Measurements from ENCODE around the gene MED15. TPM values are rescaled to one million over a fixed set of nuclear protein-coding genes. Genes with fewer than 3 reads are reported as not detected.
A peak's percentile ranks its signal among the peaks of the same experiment; 100 is the strongest.

MED15 gene
- total RNA-seq, 1 donor, result 36.9 TPM

DNA sequence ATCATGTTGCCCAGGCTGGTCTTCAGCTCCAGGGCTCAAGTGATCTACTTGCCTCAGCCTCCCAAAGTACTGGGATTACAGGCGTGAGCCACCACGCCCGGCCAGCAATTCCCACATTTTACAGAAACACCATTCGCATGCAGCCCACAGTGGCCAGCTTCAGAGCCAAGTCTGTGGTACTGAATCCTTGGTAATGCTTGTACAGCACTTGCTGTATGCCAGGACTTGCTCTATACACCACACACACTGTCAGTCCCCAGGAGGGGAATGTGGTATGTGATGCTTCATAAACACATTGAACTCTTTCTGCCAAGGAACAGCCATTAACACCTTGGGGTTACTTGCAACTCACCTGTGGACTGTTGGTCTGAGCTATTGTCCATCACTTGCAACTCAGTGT, 119.4 kb downstream of the MED15 start:
- Histone ChIP-seq H4K20me1 (ENCODE audit: insufficient read depth, low read length) (no peaks in the 10 kb centered on the region), H3K4me2 (ENCODE audit: insufficient read depth, low read length) (no peak overlapping the region), H2AFZ (ENCODE audit: low read length) (no peak overlapping the region), H3K79me2 (ENCODE audit: insufficient read depth, low read length) (no peaks in the 10 kb centered on the region), H3K27ac (ENCODE audit: low read depth, low read length) (no peak overlapping the region), H3K27me3 (ENCODE audit: insufficient read depth, low read length) (peaks cover 24% of the 10 kb centered on the region), H3K36me3 (ENCODE audit: insufficient read depth, low read length) (no peaks in the 10 kb centered on the region), H3K4me1 (ENCODE audit: insufficient read depth, low read length) (no peaks in the 10 kb centered on the region), H3K4me3 (ENCODE audit: insufficient read depth, low read length) (no peak overlapping the region), H3K9me3 (ENCODE audit: low read depth, low read length) (no peaks in the 10 kb centered on the region)
- TF ChIP-seq, protein P1, sequence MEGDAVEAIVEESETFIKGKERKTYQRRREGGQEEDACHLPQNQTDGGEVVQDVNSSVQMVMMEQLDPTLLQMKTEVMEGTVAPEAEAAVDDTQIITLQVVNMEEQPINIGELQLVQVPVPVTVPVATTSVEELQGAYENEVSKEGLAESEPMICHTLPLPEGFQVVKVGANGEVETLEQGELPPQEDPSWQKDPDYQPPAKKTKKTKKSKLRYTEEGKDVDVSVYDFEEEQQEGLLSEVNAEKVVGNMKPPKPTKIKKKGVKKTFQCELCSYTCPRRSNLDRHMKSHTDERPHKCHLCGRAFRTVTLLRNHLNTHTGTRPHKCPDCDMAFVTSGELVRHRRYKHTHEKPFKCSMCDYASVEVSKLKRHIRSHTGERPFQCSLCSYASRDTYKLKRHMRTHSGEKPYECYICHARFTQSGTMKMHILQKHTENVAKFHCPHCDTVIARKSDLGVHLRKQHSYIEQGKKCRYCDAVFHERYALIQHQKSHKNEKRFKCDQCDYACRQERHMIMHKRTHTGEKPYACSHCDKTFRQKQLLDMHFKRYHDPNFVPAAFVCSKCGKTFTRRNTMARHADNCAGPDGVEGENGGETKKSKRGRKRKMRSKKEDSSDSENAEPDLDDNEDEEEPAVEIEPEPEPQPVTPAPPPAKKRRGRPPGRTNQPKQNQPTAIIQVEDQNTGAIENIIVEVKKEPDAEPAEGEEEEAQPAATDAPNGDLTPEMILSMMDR (IDR thresholded peaks at IDR 0.05; ENCODE audit: extremely low read depth, low read depth, low read length), result no peak
- DNase-seq (ENCODE audit: insufficient read length, low spot score, missing footprints), result no peak

DNA sequence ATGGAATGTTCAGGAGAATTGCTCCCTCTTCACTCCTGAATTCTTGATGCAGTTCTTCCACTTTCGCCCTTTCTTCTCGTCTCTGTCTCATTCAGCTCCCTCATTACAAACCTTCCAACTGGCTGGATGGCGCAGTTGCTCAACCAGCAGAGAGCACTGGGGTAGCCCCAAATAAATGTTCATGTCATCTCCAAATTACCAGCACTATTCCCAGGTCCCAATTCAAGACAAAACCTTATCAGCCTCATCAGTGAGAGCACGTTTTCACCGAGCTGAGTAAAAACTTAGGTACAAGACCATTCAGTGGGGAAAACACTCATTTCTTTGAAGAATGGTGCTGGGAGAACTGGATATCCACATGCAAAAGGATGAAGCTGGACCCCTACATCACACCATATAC, 120.0 kb downstream of the MED15 start:
- H2AFZ ChIP-seq (ENCODE audit: low read length), result no peak overlapping the region
- no peak overlapping the region for H3K4me3 ChIP-seq (ENCODE audit: insufficient read depth, low read length)
- TF ChIP-seq, protein P1 (IDR thresholded peaks at IDR 0.05; ENCODE audit: extremely low read depth, low read depth, low read length), result no peak
- no peaks in the 10 kb centered on the region for H3K4me1 ChIP-seq (ENCODE audit: insufficient read depth, low read length)
- H3K36me3 ChIP-seq (ENCODE audit: insufficient read depth, low read length), result no peaks in the 10 kb centered on the region
- no peak overlapping the region for H3K27ac ChIP-seq (ENCODE audit: low read depth, low read length)
- H3K9me3 ChIP-seq (ENCODE audit: low read depth, low read length), result no peaks in the 10 kb centered on the region
- DNase-seq (ENCODE audit: insufficient read length, low spot score, missing footprints), result no peak
- H3K79me2 ChIP-seq (ENCODE audit: insufficient read depth, low read length), result no peaks in the 10 kb centered on the region
- H3K4me2 ChIP-seq (ENCODE audit: insufficient read depth, low read length), result no peak overlapping the region
- no peaks in the 10 kb centered on the region for H4K20me1 ChIP-seq (ENCODE audit: insufficient read depth, low read length)
- H3K27me3 ChIP-seq (ENCODE audit: insufficient read depth, low read length), result peaks cover 24% of the 10 kb centered on the region

DNA sequence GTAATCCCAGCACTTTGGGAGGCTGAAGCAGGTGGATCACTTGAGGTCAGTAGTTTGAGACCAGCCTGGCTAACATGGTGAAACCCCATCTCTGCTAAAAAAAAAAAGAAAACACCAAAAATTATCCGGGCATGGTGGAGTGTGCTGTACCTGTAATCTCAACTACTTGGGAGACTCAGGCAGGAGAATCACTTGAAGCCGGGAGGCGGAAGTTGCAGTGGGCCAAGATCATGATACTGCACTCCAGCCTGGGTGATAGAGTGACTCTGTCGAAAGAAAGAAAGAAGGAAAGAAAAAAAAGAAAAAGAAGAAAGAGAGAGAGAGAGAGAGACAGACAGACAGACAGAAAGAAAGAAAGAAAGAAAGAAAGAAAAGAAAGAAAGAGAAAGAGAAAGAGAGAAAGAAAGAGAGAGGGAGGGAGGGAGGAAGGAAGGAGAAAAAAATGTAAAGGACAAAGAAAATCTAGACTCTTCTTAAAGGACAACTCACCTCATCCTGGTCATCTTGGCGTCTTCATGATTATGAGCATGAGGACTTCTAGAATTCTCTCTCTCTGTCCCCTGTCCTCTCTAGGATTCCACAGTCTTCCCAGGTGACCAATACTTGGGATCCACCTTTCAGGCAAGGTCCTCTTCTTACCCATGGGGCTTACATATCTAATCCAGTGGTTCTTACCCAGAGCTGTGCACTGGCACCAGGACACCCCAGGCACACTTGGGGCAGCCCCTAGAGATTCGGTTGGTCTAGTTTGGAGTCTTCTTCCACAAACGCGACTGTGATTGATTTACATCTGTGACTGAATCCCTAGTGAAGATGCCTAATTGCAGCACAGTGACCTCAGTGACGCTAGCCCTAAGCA, 120.9 kb downstream of the MED15 start:
- H3K27me3 ChIP-seq (ENCODE audit: insufficient read depth, low read length), result peaks cover 20% of the 10 kb centered on the region
- DNase-seq (ENCODE audit: insufficient read length, low spot score, missing footprints), result peak; percentile 69
- no peak overlapping the region for H3K4me2 ChIP-seq (ENCODE audit: insufficient read depth, low read length)
- no peaks in the 10 kb centered on the region for H3K9me3 ChIP-seq (ENCODE audit: low read depth, low read length)
- no peaks in the 10 kb centered on the region for H3K36me3 ChIP-seq (ENCODE audit: insufficient read depth, low read length)
- TF ChIP-seq, protein P1 (IDR thresholded peaks at IDR 0.05; ENCODE audit: extremely low read depth, low read depth, low read length), result no peak
- H3K4me3 ChIP-seq (ENCODE audit: insufficient read depth, low read length), result no peak overlapping the region
- H3K79me2 ChIP-seq (ENCODE audit: insufficient read depth, low read length), result no peaks in the 10 kb centered on the region
- H4K20me1 ChIP-seq (ENCODE audit: insufficient read depth, low read length), result no peaks in the 10 kb centered on the region
- H3K4me1 ChIP-seq (ENCODE audit: insufficient read depth, low read length), result no peaks in the 10 kb centered on the region
- no peak overlapping the region for H3K27ac ChIP-seq (ENCODE audit: low read depth, low read length)
- no peak overlapping the region for H2AFZ ChIP-seq (ENCODE audit: low read length)

DNA sequence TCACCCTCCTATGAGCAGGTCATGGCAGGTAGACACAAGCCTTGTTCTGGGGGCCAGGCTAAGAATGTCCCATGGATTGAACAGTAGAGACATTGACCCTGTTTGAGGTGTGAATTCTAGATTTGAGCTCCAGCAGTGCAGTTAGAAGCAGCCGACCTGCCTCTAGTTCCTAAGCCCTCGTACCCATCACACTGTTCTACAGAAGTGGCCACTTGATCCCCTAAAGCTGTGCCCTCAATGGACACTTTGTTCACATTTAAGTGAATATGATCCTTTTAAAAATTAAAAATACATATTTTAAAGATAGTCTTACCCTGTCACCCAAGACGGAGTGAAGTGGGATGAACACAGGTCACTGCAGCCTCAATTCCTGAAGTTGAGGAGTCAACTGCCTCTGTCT, 122.0 kb downstream of the MED15 start:
- TF ChIP-seq, protein P1 (IDR thresholded peaks at IDR 0.05; ENCODE audit: extremely low read depth, low read depth, low read length), result no peak
- H3K4me3 ChIP-seq (ENCODE audit: insufficient read depth, low read length), result no peak overlapping the region
- no peak overlapping the region for H2AFZ ChIP-seq (ENCODE audit: low read length)
- no peaks in the 10 kb centered on the region for H3K36me3 ChIP-seq (ENCODE audit: insufficient read depth, low read length)
- H3K27me3 ChIP-seq (ENCODE audit: insufficient read depth, low read length), result peaks cover 20% of the 10 kb centered on the region
- H3K27ac ChIP-seq (ENCODE audit: low read depth, low read length), result no peak overlapping the region
- no peaks in the 10 kb centered on the region for H4K20me1 ChIP-seq (ENCODE audit: insufficient read depth, low read length)
- no peak overlapping the region for H3K4me2 ChIP-seq (ENCODE audit: insufficient read depth, low read length)
- no peaks in the 10 kb centered on the region for H3K9me3 ChIP-seq (ENCODE audit: low read depth, low read length)
- H3K79me2 ChIP-seq (ENCODE audit: insufficient read depth, low read length), result no peaks in the 10 kb centered on the region
- H3K4me1 ChIP-seq (ENCODE audit: insufficient read depth, low read length), result no peaks in the 10 kb centered on the region
- peak; percentile 56 for DNase-seq (ENCODE audit: insufficient read length, low spot score, missing footprints)

Measured in osteoblast (primary cell).